GM21381 (cell line): ENCODE results near the gene SLC18A3.

Experiments used
- ATAC-seq: cut with Tn5 transposase; IDR thresholded peaks from one replicate; pipeline ENCODE4 v1.9.1; 2021; ENCODE audit warnings: mild to moderate bottlenecking, moderate library complexity; ENCODE audit not compliant: unreplicated experiment

SLC18A3 gene

GRCh38 chr10:49625411-49625810 is 15.3 kb downstream of the SLC18A3 start:
- no peak for ATAC-seq

GRCh38 chr10:49627038-49627437 is 16.9 kb downstream of the SLC18A3 start:
- ATAC-seq = no peak

- ATAC-seq = no peak
Observed at GRCh38 chr10:49627644-49628247, 17.6 kb downstream of the SLC18A3 start.

GRCh38 chr10:49628599-49628998 is 18.5 kb downstream of the SLC18A3 start:
- ATAC-seq = no peak

GRCh38 chr10:49629431-49629881 is 19.3 kb downstream of the SLC18A3 start:
- ATAC-seq = no peak

- no peak for ATAC-seq
Observed at GRCh38 chr10:49631975-49632374, 21.9 kb downstream of the SLC18A3 start.

GRCh38 chr10:49632406-49633317 is 22.6 kb downstream of the SLC18A3 start:
- no peak for ATAC-seq

GRCh38 chr10:49633327-49634068 is 23.4 kb downstream of the SLC18A3 start:
- ATAC-seq = no peak

- no peak for ATAC-seq
Observed at GRCh38 chr10:49634069-49634660, 24.1 kb downstream of the SLC18A3 start.

- no peak for ATAC-seq
Observed at GRCh38 chr10:49642311-49642710, 32.2 kb downstream of the SLC18A3 start.

GRCh38 chr10:49643241-49644034 is 33.3 kb downstream of the SLC18A3 start:
- no peak for ATAC-seq

GRCh38 chr10:49644035-49644646 is 34.0 kb downstream of the SLC18A3 start:
- ATAC-seq = no peak

- no peak for ATAC-seq
Observed at GRCh38 chr10:49645417-49645816, 35.3 kb downstream of the SLC18A3 start.

GRCh38 chr10:49645871-49646870 is 36.1 kb downstream of the SLC18A3 start:
- ATAC-seq = no peak

- ATAC-seq = no peak
Observed at GRCh38 chr10:49647554-49647953, 37.4 kb downstream of the SLC18A3 start.

GRCh38 chr10:49647985-49648795 is 38.1 kb downstream of the SLC18A3 start:
- ATAC-seq = no peak

GRCh38 chr10:49649294-49649693 is 39.2 kb downstream of the SLC18A3 start:
- peak; percentile 66 for ATAC-seq
